Suprapubic skin (tissue), 4 donors: ENCODE data around the gene LPIN1.

Experiments
- EP300 ChIP-seq: sonication (generic); formaldehyde crosslinking; IDR thresholded peaks from one replicate; pipeline ENCODE4 v1.6.1; 2017; ENCODE audit warnings: antibody characterized with exemption
- POLR2A ChIP-seq, 2 donors: fragments of 450-650 bp; IDR thresholded peaks; one replicate each; pipeline ENCODE4 v1.6.1; 2017; ENCODE audit warnings: antibody characterized with exemption in 2 of 2, mild to moderate bottlenecking in 2 of 2, moderate library complexity in 2 of 2
- POLR2AphosphoS5 ChIP-seq, 3 donors: sonication (generic); formaldehyde crosslinking; IDR thresholded peaks; one replicate each; pipeline ENCODE4 v1.6.1; 2017; ENCODE audit warnings: antibody characterized with exemption in 3 of 3
- TF ChIP-seq, protein P1 (sequence below), 2 donors: fragments of 200-600 bp in 1 of 2; fragments of 450-650 bp in 1 of 2; sonication (generic) in 1 of 2; IDR thresholded peaks; one replicate each; pipeline ENCODE4 v1.5.1; 2016 to 2019; ENCODE audit warnings: antibody characterized with exemption in 2 of 2, mild to moderate bottlenecking in 1 of 2, moderate library complexity in 1 of 2

DNA sequence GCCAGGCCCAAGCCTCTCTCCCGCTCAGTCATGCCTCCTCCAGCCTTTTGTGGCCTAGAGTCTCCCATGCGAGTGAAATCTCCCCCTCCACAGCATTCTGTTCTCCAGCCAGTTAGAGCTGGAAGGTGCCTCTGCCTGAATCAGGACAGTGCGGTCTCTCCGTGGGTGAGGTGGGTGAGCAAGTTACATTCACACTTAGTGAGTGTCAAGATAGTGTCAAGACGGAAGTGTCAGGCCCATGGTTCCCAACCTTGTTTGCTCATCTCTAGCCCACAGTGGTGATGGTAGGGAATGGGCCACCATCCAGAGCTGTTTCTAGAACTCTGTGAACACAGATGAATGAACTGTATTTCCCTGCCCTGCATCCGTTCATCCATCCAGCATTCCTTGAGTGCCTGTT, 59.5 kb downstream of the LPIN1 start:
- TF ChIP-seq, protein P1, sequence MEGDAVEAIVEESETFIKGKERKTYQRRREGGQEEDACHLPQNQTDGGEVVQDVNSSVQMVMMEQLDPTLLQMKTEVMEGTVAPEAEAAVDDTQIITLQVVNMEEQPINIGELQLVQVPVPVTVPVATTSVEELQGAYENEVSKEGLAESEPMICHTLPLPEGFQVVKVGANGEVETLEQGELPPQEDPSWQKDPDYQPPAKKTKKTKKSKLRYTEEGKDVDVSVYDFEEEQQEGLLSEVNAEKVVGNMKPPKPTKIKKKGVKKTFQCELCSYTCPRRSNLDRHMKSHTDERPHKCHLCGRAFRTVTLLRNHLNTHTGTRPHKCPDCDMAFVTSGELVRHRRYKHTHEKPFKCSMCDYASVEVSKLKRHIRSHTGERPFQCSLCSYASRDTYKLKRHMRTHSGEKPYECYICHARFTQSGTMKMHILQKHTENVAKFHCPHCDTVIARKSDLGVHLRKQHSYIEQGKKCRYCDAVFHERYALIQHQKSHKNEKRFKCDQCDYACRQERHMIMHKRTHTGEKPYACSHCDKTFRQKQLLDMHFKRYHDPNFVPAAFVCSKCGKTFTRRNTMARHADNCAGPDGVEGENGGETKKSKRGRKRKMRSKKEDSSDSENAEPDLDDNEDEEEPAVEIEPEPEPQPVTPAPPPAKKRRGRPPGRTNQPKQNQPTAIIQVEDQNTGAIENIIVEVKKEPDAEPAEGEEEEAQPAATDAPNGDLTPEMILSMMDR (IDR thresholded peaks at IDR 0.05): no peak
- TF ChIP-seq POLR2AphosphoS5 (IDR thresholded peaks at IDR 0.05) (no peak), POLR2A (IDR thresholded peaks at IDR 0.05) (no peak), EP300 (no peak)
